Measurements from ENCODE around the gene UCHL5.
"Not testable (repeated sequence)": the region's sequence is repeated elsewhere in the genome, so short reads cannot be mapped to it uniquely, and the experiment has no call there.

DNA sequence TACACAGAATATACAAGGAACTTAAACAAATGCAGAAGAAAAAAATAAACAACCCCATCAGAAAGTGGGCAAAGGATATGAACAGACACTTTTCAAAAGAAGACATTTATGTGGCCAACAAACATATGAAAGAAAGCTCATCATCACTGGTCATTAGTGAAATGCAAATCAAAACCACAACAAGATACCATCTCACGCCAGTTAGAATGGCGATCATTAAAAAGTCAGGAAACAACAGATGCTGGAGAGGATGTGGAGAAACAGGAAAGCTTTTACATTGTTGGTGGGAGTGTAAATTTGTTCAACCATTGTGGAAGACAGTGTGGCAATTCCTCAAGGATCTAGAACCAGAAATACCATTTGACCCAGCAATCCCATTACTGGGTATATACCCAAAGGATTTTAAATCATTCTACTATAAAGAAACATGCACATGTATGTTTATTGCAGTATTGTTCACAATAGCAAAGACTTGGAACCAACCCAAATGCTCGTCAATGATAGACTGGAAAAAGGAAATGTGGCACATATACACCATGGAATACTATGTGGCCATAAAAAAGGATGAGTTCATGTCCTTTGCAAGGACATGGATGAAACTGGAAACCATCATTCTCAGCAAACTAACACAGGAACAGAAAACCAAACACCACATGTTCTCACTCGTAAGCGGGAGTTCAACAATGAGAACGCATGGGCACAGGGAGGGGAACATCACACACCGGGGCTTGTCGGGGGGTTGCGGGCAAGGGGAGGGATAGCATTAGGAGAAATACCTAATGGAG, 26.3 kb downstream of the UCHL5 start:
- not testable (repeated sequence) for TF ChIP-seq SRF (IDR thresholded peaks at IDR 0.05; ENCODE audit: low read depth, low read length); RAD21 (CRISPR knock-in tag; IDR thresholded peaks at IDR 0.05); JUN (CRISPR knock-in tag; IDR thresholded peaks at IDR 0.05); FOXK2 (IDR thresholded peaks at IDR 0.05); KAT8 (CRISPR knock-in tag; IDR thresholded peaks at IDR 0.05); DPF2 (CRISPR knock-in tag; IDR thresholded peaks at IDR 0.05; ENCODE audit: borderline replicate concordance, low read depth); NFYB (CRISPR knock-in tag; IDR thresholded peaks at IDR 0.05); ZNF891 (CRISPR knock-in tag; IDR thresholded peaks at IDR 0.05); POLR2A (IDR thresholded peaks at IDR 0.05; ENCODE audit: insufficient read depth in 1 of 2, low read depth in 2 of 2, low read length in 2 of 2); TAF1 (CRISPR knock-in tag; IDR thresholded peaks at IDR 0.05)
- TF ChIP-seq, protein P1, sequence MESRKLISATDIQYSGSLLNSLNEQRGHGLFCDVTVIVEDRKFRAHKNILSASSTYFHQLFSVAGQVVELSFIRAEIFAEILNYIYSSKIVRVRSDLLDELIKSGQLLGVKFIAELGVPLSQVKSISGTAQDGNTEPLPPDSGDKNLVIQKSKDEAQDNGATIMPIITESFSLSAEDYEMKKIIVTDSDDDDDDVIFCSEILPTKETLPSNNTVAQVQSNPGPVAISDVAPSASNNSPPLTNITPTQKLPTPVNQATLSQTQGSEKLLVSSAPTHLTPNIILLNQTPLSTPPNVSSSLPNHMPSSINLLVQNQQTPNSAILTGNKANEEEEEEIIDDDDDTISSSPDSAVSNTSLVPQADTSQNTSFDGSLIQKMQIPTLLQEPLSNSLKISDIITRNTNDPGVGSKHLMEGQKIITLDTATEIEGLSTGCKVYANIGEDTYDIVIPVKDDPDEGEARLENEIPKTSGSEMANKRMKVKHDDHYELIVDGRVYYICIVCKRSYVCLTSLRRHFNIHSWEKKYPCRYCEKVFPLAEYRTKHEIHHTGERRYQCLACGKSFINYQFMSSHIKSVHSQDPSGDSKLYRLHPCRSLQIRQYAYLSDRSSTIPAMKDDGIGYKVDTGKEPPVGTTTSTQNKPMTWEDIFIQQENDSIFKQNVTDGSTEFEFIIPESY (CRISPR knock-in tag; IDR thresholded peaks at IDR 0.05), result not testable (repeated sequence)
- TF ChIP-seq, protein P2, sequence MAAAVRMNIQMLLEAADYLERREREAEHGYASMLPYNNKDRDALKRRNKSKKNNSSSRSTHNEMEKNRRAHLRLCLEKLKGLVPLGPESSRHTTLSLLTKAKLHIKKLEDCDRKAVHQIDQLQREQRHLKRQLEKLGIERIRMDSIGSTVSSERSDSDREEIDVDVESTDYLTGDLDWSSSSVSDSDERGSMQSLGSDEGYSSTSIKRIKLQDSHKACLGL (CRISPR knock-in tag; IDR thresholded peaks at IDR 0.05), result not testable (repeated sequence)
- TF ChIP-seq, protein P3, sequence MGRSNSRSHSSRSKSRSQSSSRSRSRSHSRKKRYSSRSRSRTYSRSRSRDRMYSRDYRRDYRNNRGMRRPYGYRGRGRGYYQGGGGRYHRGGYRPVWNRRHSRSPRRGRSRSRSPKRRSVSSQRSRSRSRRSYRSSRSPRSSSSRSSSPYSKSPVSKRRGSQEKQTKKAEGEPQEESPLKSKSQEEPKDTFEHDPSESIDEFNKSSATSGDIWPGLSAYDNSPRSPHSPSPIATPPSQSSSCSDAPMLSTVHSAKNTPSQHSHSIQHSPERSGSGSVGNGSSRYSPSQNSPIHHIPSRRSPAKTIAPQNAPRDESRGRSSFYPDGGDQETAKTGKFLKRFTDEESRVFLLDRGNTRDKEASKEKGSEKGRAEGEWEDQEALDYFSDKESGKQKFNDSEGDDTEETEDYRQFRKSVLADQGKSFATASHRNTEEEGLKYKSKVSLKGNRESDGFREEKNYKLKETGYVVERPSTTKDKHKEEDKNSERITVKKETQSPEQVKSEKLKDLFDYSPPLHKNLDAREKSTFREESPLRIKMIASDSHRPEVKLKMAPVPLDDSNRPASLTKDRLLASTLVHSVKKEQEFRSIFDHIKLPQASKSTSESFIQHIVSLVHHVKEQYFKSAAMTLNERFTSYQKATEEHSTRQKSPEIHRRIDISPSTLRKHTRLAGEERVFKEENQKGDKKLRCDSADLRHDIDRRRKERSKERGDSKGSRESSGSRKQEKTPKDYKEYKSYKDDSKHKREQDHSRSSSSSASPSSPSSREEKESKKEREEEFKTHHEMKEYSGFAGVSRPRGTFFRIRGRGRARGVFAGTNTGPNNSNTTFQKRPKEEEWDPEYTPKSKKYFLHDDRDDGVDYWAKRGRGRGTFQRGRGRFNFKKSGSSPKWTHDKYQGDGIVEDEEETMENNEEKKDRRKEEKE (IDR thresholded peaks at IDR 0.05), result not testable (repeated sequence)
- TF ChIP-seq, protein P4, sequence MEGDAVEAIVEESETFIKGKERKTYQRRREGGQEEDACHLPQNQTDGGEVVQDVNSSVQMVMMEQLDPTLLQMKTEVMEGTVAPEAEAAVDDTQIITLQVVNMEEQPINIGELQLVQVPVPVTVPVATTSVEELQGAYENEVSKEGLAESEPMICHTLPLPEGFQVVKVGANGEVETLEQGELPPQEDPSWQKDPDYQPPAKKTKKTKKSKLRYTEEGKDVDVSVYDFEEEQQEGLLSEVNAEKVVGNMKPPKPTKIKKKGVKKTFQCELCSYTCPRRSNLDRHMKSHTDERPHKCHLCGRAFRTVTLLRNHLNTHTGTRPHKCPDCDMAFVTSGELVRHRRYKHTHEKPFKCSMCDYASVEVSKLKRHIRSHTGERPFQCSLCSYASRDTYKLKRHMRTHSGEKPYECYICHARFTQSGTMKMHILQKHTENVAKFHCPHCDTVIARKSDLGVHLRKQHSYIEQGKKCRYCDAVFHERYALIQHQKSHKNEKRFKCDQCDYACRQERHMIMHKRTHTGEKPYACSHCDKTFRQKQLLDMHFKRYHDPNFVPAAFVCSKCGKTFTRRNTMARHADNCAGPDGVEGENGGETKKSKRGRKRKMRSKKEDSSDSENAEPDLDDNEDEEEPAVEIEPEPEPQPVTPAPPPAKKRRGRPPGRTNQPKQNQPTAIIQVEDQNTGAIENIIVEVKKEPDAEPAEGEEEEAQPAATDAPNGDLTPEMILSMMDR (CRISPR knock-in tag; IDR thresholded peaks at IDR 0.05), result not testable (repeated sequence)

Data from HepG2 (cell line).